ENCODE measurements around the gene USP24.

The USP24 gene

GRCh38 chr1:55053265-55053954 lies 161.8 kb downstream of the USP24 start:
- H3K9me3 ChIP-seq (ENCODE audit: insufficient read depth, low read depth, low read length) = no peaks in the 10 kb centered on the region
- TF ChIP-seq CTCF (conservative IDR thresholded peaks at IDR 0.05; ENCODE audit: low read length) = no peak
- no peak for TF ChIP-seq EZH2phosphoT487 (IDR thresholded peaks at IDR 0.05; ENCODE audit: borderline replicate concordance)
- H3K9me2 ChIP-seq (replicated peaks; ENCODE audit: low read depth, low read length) = no peaks in the 10 kb centered on the region
- no peaks in the 10 kb centered on the region for H3K4me1 ChIP-seq (ENCODE audit: insufficient read depth, low read length, poor library complexity, severe bottlenecking)
- H2AFZ ChIP-seq (ENCODE audit: low read length) = no peak overlapping the region
- H3K9ac ChIP-seq (ENCODE audit: low read depth, low read length, poor library complexity, severe bottlenecking) = no peak overlapping the region
- no peaks in the 10 kb centered on the region for H3K79me2 ChIP-seq (ENCODE audit: insufficient read depth, low read length)
- no peaks in the 10 kb centered on the region for H4K20me1 ChIP-seq (ENCODE audit: insufficient read depth, low read length, poor library complexity, severe bottlenecking)
- H3K4me2 ChIP-seq (ENCODE audit: low read depth, low read length, poor library complexity, severe bottlenecking) = no peak overlapping the region
- no peaks in the 10 kb centered on the region for H3K36me3 ChIP-seq (ENCODE audit: insufficient read depth, low read length)
- H3F3A ChIP-seq (ENCODE audit: low read depth) = no peaks in the 10 kb centered on the region
- no peak overlapping the region for H3K4me3 ChIP-seq (ENCODE audit: low read length, poor library complexity, severe bottlenecking)
- no peaks in the 10 kb centered on the region for H3K27me3 ChIP-seq (ENCODE audit: insufficient read depth, low read length, poor library complexity, severe bottlenecking)

- Histone ChIP-seq H3F3A (ENCODE audit: low read depth) (no peaks in the 10 kb centered on the region), H3K27me3 (ENCODE audit: insufficient read depth, low read length, poor library complexity, severe bottlenecking) (no peaks in the 10 kb centered on the region), H3K9me2 (replicated peaks; ENCODE audit: low read depth, low read length) (no peaks in the 10 kb centered on the region), H2AFZ (ENCODE audit: low read length) (no peak overlapping the region), H3K79me2 (ENCODE audit: insufficient read depth, low read length) (no peaks in the 10 kb centered on the region), H3K4me2 (ENCODE audit: low read depth, low read length, poor library complexity, severe bottlenecking) (no peak overlapping the region), H3K4me1 (ENCODE audit: insufficient read depth, low read length, poor library complexity, severe bottlenecking) (no peaks in the 10 kb centered on the region), H3K9ac (ENCODE audit: low read depth, low read length, poor library complexity, severe bottlenecking) (no peak overlapping the region), H4K20me1 (ENCODE audit: insufficient read depth, low read length, poor library complexity, severe bottlenecking) (no peaks in the 10 kb centered on the region), H3K36me3 (ENCODE audit: insufficient read depth, low read length) (no peaks in the 10 kb centered on the region), H3K9me3 (ENCODE audit: insufficient read depth, low read depth, low read length) (no peaks in the 10 kb centered on the region), H3K4me3 (ENCODE audit: low read length, poor library complexity, severe bottlenecking) (no peak overlapping the region)
- TF ChIP-seq CTCF (conservative IDR thresholded peaks at IDR 0.05; ENCODE audit: low read length) (no peak), EZH2phosphoT487 (IDR thresholded peaks at IDR 0.05; ENCODE audit: borderline replicate concordance) (no peak)
Observed at GRCh38 chr1:55052221-55053142, 162.7 kb downstream of the USP24 start.

- no peaks in the 10 kb centered on the region for H3F3A ChIP-seq (ENCODE audit: low read depth)
- TF ChIP-seq EZH2phosphoT487 (IDR thresholded peaks at IDR 0.05; ENCODE audit: borderline replicate concordance) (no peak), CTCF (conservative IDR thresholded peaks at IDR 0.05; ENCODE audit: low read length) (no peak)
- H3K36me3 ChIP-seq (ENCODE audit: insufficient read depth, low read length) = no peaks in the 10 kb centered on the region
Observed at GRCh38 chr1:55051621-55052020, 163.5 kb downstream of the USP24 start.

More at GRCh38 chr1:55051621-55052020, 163.5 kb downstream of the USP24 start:
- H3K79me2 ChIP-seq (ENCODE audit: insufficient read depth, low read length) = no peaks in the 10 kb centered on the region
- H3K4me3 ChIP-seq (ENCODE audit: low read length, poor library complexity, severe bottlenecking) = no peak overlapping the region
- no peaks in the 10 kb centered on the region for H4K20me1 ChIP-seq (ENCODE audit: insufficient read depth, low read length, poor library complexity, severe bottlenecking)
- no peak overlapping the region for H3K4me2 ChIP-seq (ENCODE audit: low read depth, low read length, poor library complexity, severe bottlenecking)
- no peaks in the 10 kb centered on the region for H3K4me1 ChIP-seq (ENCODE audit: insufficient read depth, low read length, poor library complexity, severe bottlenecking)
- H3K9ac ChIP-seq (ENCODE audit: low read depth, low read length, poor library complexity, severe bottlenecking) = no peak overlapping the region
- H3K9me2 ChIP-seq (replicated peaks; ENCODE audit: low read depth, low read length) = no peaks in the 10 kb centered on the region
- H2AFZ ChIP-seq (ENCODE audit: low read length) = no peak overlapping the region
- no peaks in the 10 kb centered on the region for H3K9me3 ChIP-seq (ENCODE audit: insufficient read depth, low read depth, low read length)
- H3K27me3 ChIP-seq (ENCODE audit: insufficient read depth, low read length, poor library complexity, severe bottlenecking) = no peaks in the 10 kb centered on the region
